ENCODE data around the gene TOGARAM2.

DNA sequence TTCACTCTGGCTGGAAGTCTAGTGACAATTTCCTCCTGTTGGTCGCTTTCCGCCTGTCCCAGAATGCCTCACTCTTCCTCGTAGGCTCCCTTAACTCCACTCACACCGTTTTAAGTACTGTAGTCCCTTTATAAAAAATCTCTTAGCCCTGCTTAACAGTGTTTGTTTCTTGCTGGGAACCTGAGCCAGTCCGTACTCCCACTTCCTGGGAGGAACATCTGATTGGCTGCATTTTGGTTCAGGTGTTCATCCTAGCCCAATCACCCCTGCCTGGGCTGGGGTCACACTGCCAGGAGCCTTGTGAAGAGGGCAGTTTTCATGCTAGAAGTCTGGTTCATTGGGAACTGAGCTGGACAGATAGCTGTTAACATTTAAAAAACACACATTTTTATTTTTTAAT lies 25.6 kb upstream of the TOGARAM2 start:
- TF ChIP-seq SP1 (IDR thresholded peaks at IDR 0.05; ENCODE audit: low read depth) (no peak), SIN3A (IDR thresholded peaks at IDR 0.05; ENCODE audit: low read depth) (no peak), EGR1 (IDR thresholded peaks at IDR 0.05; ENCODE audit: low read depth) (no peak), RAD21 (IDR thresholded peaks at IDR 0.05; ENCODE audit: low read depth) (no peak), TCF7L2 (IDR thresholded peaks at IDR 0.05; ENCODE audit: borderline replicate concordance, extremely low read depth, insufficient read depth, insufficient read length) (no peak), POLR2A (IDR thresholded peaks at IDR 0.05; ENCODE audit: borderline replicate concordance, extremely low read depth, insufficient read depth, insufficient read length) (no peak), POLR2AphosphoS5 (IDR thresholded peaks at IDR 0.05; ENCODE audit: low read depth, low read length) (no peak)
- TF ChIP-seq, protein P1, sequence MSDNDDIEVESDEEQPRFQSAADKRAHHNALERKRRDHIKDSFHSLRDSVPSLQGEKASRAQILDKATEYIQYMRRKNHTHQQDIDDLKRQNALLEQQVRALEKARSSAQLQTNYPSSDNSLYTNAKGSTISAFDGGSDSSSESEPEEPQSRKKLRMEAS (IDR thresholded peaks at IDR 0.05): no peak
- TF ChIP-seq, protein P2, sequence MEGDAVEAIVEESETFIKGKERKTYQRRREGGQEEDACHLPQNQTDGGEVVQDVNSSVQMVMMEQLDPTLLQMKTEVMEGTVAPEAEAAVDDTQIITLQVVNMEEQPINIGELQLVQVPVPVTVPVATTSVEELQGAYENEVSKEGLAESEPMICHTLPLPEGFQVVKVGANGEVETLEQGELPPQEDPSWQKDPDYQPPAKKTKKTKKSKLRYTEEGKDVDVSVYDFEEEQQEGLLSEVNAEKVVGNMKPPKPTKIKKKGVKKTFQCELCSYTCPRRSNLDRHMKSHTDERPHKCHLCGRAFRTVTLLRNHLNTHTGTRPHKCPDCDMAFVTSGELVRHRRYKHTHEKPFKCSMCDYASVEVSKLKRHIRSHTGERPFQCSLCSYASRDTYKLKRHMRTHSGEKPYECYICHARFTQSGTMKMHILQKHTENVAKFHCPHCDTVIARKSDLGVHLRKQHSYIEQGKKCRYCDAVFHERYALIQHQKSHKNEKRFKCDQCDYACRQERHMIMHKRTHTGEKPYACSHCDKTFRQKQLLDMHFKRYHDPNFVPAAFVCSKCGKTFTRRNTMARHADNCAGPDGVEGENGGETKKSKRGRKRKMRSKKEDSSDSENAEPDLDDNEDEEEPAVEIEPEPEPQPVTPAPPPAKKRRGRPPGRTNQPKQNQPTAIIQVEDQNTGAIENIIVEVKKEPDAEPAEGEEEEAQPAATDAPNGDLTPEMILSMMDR (IDR thresholded peaks at IDR 0.05 in 2 of 3, conservative IDR thresholded peaks at IDR 0.05 in 1 of 3; ENCODE audit: borderline replicate concordance in 1 of 3, insufficient read depth in 1 of 3, low read depth in 2 of 3, low read length in 2 of 3): no peak
- TF ChIP-seq, protein P3, sequence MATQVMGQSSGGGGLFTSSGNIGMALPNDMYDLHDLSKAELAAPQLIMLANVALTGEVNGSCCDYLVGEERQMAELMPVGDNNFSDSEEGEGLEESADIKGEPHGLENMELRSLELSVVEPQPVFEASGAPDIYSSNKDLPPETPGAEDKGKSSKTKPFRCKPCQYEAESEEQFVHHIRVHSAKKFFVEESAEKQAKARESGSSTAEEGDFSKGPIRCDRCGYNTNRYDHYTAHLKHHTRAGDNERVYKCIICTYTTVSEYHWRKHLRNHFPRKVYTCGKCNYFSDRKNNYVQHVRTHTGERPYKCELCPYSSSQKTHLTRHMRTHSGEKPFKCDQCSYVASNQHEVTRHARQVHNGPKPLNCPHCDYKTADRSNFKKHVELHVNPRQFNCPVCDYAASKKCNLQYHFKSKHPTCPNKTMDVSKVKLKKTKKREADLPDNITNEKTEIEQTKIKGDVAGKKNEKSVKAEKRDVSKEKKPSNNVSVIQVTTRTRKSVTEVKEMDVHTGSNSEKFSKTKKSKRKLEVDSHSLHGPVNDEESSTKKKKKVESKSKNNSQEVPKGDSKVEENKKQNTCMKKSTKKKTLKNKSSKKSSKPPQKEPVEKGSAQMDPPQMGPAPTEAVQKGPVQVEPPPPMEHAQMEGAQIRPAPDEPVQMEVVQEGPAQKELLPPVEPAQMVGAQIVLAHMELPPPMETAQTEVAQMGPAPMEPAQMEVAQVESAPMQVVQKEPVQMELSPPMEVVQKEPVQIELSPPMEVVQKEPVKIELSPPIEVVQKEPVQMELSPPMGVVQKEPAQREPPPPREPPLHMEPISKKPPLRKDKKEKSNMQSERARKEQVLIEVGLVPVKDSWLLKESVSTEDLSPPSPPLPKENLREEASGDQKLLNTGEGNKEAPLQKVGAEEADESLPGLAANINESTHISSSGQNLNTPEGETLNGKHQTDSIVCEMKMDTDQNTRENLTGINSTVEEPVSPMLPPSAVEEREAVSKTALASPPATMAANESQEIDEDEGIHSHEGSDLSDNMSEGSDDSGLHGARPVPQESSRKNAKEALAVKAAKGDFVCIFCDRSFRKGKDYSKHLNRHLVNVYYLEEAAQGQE (IDR thresholded peaks at IDR 0.05; ENCODE audit: low read depth): no peak
